Heart left ventricle (tissue), 16 donors: ENCODE results near the gene OR51B5. TPM values are rescaled to one million over a fixed set of nuclear protein-coding genes. Genes with fewer than 3 reads are reported as not detected.

Experiments used
- ATAC-seq, 4 donors: fragments of 200-7000 bp; cut with Tn5 transposase; one replicate each; pipeline ENCODE4 v1.9.1; 2020 to 2022; ENCODE audit warnings: moderate library complexity in 4 of 4, mild to moderate bottlenecking in 3 of 4, moderate number of reproducible peaks in 1 of 4
- DNase-seq, 5 donors: peaks; one replicate each; pipeline ENCODE4 v3.0.0-alpha.2; 2020
- H3K27ac ChIP-seq, 12 donors: fragments of 200-600 bp; sonication (generic) in 4 of 12; one replicate each; pipeline versions ENCODE4 v1.5.0 to v1.8.0; 2016 to 2022; ENCODE audit warnings: mild to moderate bottlenecking in 2 of 12
- H3K27me3 ChIP-seq, 9 donors: fragments of 200-600 bp; sonication (generic) in 2 of 9; one replicate each; pipeline versions ENCODE4 v1.5.1 to v1.8.0; 2016 to 2022; ENCODE audit warnings: mild to moderate bottlenecking in 3 of 9
- H3K36me3 ChIP-seq, 9 donors: fragments of 200-600 bp; sonication (generic) in 2 of 9; one replicate each; pipeline versions ENCODE4 v1.5.0 to v1.8.0; 2018 to 2022; ENCODE audit warnings: mild to moderate bottlenecking in 2 of 9
- H3K4me1 ChIP-seq, 12 donors: fragments of 200-600 bp; sonication (generic) in 4 of 12; one replicate each; pipeline versions ENCODE4 v1.5.0 to v1.8.0; 2016 to 2022; ENCODE audit warnings: mild to moderate bottlenecking in 3 of 12
- H3K4me3 ChIP-seq, 12 donors: fragments of 200-600 bp; sonication (generic) in 4 of 12; one replicate each; pipeline versions ENCODE4 v1.5.0 to v1.8.0; 2017 to 2022; ENCODE audit warnings: mild to moderate bottlenecking in 9 of 12, moderate library complexity in 4 of 12
- H3K9me3 ChIP-seq, 12 donors: fragments of 200-600 bp; sonication (generic) in 4 of 12; one replicate each; pipeline versions ENCODE4 v1.5.0 to v1.8.0; 2016 to 2022; ENCODE audit warnings: mild to moderate bottlenecking in 1 of 12
- POLR2A ChIP-seq, 2 donors: fragments of 450-650 bp; IDR thresholded peaks; one replicate each; pipeline ENCODE4 v1.6.1; 2017; ENCODE audit warnings: antibody characterized with exemption in 2 of 2, mild to moderate bottlenecking in 2 of 2, moderate library complexity in 2 of 2
- whole genome bisulfite sequencing, 4 donors: extraction: QIAGEN DNeasy Blood & Tissue Kit in 2 of 4; methylation state at CpG; one replicate each; pipeline versions ENCODE4 v1.1.5 to v1.1.7; 2013 to 2018; 5-methylcytosine and 5-hydroxymethylcytosine counted together
- intact Hi-C, 10 donors: fragments of 100-400 bp; cut with DNase I; formaldehyde crosslinking; loops; one replicate each; pipeline versions ENCODE4 v1.11.1 to v1.14.2; 2022
- polyA plus RNA-seq, 2 donors: library from polyadenylated mRNA; stranded (reverse); fragments of 200-250 nt; gene quantifications; one replicate each; pipeline ENCODE4 v1.2.3, GENCODE V29; 2013
- total RNA-seq, 9 donors: library from RNA; depleted of rRNA in 2 of 9; stranded (reverse); fragments of >200 nt in 2 of 9; fragmentation: NEBNext Ultra II Directional in 3 of 9; extraction: Animal tissue kit (Norgen Biotek cat#: 25700) in 3 of 9; gene quantifications; one replicate each; pipeline versions ENCODE4 v1.1.0 to v1.2.4, GENCODE V29; 2016 to 2023
- TF ChIP-seq, protein P1 (sequence below), 12 donors: fragments of 200-600 bp; sonication (generic) in 4 of 12; IDR thresholded peaks; one replicate each; pipeline versions ENCODE4 v1.5.0 to v1.8.0; 2018 to 2022; ENCODE audit warnings: antibody characterized with exemption in 12 of 12, mild to moderate bottlenecking in 5 of 12
- donor health status: ischemic (EF 13 %, LVEDD 7.1; RV severe dilation, severe dysfunction).
- donor health status: healthy with polysubstance abuse.
- donor health status: DM: no; HTN: yes; CAD: no.
- donor health status: DM: no; HTN: no; CAD: no.
- donor health status: ischemic (EF 25% LVEDD 6.9; RV normal size, moderate dysfunction).
- donor health status: ischemic (EF 25% LVEDD 5.7; RV mildly dilated, moderate dysfunction).
- donor health status: healthy.
- donor health status: DM: yes; HTN: yes; CAD: no.
- donor health status: ischemic (EF 35%, LVEDD 5.7; RV mildly dilated, moderate dysfunction).
- donor health status: nonischemic (EF 11% LVEDD 7.7; RV severe dilation, severe dysfunction).
- donor health status: DM: yes; HTN: yes; CAD: no.
- donor health status: PGD.
- donor health status: ischemic (EF 29% LVEDD 5.4; RV normal size, mild dysfunction).
- donor health status: nonischemic (EF 23%, LVEDD 6.1; RV moderate dilation, normal function).

The OR51B5 gene
- total and polyA plus RNA-seq, 11 donors = 0.11 to 0.80 TPM; not detected in 9

DNA sequence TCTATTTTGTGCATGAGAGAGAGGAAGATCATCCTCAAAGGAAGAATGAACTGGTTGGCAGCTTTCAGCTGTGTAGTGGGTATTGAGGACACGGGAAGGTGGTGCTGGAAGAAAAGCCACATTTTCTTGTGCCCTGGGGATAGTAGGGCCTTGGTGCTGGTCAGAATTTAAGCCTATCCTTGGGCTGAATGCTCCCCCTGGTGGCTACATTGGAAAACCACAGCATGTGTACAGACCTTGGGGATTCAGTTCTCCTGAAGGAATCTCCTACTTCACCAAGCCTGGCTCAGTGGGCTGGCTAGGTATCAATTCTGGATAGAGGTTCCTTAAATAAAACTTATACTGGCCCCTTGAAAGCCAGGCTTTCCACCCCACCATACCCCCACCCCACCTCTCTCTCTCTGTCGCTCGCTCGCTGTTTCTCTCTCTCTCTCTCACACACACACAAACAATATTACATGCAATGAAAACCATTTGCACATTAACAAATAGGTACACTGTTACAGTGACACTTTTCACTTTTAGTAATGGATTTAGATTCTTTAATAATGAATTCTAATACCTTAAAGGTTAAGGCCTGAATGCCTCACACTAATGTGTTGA, 37.5 kb upstream of the OR51B5 start:
- no peak for TF ChIP-seq POLR2A (IDR thresholded peaks at IDR 0.05)
- TF ChIP-seq, protein P1, sequence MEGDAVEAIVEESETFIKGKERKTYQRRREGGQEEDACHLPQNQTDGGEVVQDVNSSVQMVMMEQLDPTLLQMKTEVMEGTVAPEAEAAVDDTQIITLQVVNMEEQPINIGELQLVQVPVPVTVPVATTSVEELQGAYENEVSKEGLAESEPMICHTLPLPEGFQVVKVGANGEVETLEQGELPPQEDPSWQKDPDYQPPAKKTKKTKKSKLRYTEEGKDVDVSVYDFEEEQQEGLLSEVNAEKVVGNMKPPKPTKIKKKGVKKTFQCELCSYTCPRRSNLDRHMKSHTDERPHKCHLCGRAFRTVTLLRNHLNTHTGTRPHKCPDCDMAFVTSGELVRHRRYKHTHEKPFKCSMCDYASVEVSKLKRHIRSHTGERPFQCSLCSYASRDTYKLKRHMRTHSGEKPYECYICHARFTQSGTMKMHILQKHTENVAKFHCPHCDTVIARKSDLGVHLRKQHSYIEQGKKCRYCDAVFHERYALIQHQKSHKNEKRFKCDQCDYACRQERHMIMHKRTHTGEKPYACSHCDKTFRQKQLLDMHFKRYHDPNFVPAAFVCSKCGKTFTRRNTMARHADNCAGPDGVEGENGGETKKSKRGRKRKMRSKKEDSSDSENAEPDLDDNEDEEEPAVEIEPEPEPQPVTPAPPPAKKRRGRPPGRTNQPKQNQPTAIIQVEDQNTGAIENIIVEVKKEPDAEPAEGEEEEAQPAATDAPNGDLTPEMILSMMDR (IDR thresholded peaks at IDR 0.05) = peak; percentile 50 to 71 (median 62)
- Histone ChIP-seq H3K27ac (no peak overlapping the region), H3K9me3 (peaks cover 0 to 3% (median 0%) of the 10 kb centered on the region in 12 donors), H3K27me3 (no peaks in the 10 kb centered on the region), H3K36me3 (no peaks in the 10 kb centered on the region), H3K4me1 (no peaks in the 10 kb centered on the region), H3K4me3 (no peak overlapping the region)
- WGBS, 4 donors = 66 to 76% (median 76%) methylated on average over 4 of the region's 4 CpGs
- intact Hi-C loops = loop anchor here (2.0 to 10.0 kb wide), 11 partner anchors 174 to 756 kb away; partner anchors contain the start of gene OR51V1 (in 4 of the 10)
- DNase-seq (peak in 3 of 5 donors; percentile 19 to 36 (median 21)), ATAC-seq (peak; percentile 64 to 83 (median 78))

DNA sequence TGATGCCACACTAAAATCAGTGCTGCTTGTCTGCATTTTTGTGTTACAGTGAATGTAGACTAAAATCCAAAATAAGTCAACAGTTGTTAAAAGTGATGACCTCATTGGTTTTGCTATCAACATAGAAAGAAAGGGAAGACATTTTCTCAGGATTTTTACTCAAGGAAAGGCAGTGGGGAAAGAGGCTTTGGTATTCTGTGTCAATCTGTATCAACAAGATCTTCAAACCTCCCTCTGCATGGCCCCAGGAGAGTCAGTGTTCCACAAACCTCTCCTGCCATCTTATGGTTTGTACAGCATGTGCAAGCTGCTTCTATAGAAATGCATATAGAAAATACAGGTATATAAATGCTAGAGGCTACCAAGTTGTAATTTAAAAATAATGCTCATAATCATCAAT, 26.5 kb upstream of the OR51B5 start:
- TF ChIP-seq POLR2A (IDR thresholded peaks at IDR 0.05) = no peak
- no peak for DNase-seq
- Histone ChIP-seq H3K27ac (no peak overlapping the region), H3K4me3 (no peak overlapping the region), H3K36me3 (no peaks in the 10 kb centered on the region), H3K27me3 (no peaks in the 10 kb centered on the region), H3K9me3 (peaks cover 0 to 8% (median 0%) of the 10 kb centered on the region in 12 donors), H3K4me1 (peaks cover 0 to 8% (median 0%) of the 10 kb centered on the region in 12 donors)
- no peak for ATAC-seq
- intact Hi-C loops = no loop called here

DNA sequence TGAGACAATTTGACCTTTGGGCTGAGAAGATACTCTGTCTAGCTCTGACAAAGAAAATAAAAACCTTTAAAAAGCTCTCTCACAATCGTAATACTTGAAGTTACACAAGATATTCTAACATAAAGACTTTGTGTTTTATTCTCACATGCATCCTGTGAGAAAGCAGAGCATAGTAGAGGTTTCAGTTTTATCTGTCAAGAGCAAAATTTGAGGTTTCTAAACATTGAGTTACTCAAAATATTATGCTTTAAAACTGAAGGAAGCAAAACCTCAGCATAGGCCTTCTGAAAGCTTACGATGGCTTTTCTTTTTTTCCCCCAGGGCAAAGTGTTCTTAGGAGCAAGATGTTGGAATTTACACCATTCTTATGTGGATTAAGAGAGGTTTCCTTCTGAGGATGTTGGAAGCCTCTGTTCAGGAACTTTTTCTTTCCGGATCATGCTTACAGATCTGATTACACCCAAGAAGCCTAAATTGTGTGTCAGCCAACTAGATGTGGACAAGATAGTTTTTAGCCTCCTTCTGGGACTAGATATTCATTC, 25.2 kb upstream of the OR51B5 start:
- intact Hi-C loops = no loop called here

DNA sequence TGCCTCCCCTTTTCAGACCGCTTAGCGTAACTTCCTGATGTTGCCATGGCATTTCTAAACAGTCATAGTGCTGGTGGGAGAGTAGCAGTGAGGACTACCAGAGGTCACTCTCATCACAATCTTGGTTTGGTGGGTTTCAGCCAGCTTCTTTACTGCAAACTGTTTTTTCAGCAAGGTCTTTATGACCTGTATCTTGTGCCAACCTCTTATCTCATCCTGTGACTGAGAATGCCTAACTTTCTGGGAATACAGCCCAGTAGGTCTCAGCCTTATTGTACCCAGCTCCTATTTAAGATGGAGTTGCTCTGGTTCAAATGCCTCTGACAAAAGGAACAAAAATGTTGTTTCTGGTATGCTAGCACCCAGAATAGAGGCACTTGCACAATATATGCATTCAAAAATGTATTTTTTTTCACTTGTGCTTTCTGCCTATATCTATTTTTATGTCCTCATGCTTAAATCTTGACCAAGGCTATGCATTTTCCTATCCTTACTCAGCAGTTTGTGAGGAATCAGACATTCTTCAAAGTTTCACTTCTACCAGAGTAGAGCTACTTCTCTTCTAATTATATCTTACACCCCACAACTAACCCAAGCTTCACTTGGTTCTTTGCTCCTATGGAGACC, 24.2 kb upstream of the OR51B5 start:
- peak in 1 of 5 donors; percentile 7 for DNase-seq
- TF ChIP-seq POLR2A (IDR thresholded peaks at IDR 0.05) = no peak
- TF ChIP-seq, protein P1 (IDR thresholded peaks at IDR 0.05) = no peak
- intact Hi-C loops = no loop called here
- Histone ChIP-seq H3K4me1 (peaks cover 0 to 14% (median 0%) of the 10 kb centered on the region in 12 donors), H3K36me3 (no peaks in the 10 kb centered on the region), H3K27me3 (no peaks in the 10 kb centered on the region), H3K9me3 (peaks cover 0 to under 1% (median 0%) of the 10 kb centered on the region in 12 donors), H3K4me3 (no peak overlapping the region), H3K27ac (no peak overlapping the region)
- peak; percentile 29 to 68 (median 39) for ATAC-seq
- 29 to 58% (median 41%) methylated on average over 2 of the region's 2 CpGs for WGBS, 4 donors

More for the DNA sequence above, 25.2 kb upstream of the OR51B5 start:
- H3K27me3 ChIP-seq = no peaks in the 10 kb centered on the region
- H3K4me1 ChIP-seq = peaks cover 0 to 14% (median 0%) of the 10 kb centered on the region in 12 donors
- WGBS, 4 donors = 51 to 66% (median 60%) methylated on average over 3 of the region's 3 CpGs
- H3K36me3 ChIP-seq = no peaks in the 10 kb centered on the region
- ATAC-seq (no peak), DNase-seq (no peak)
- peaks cover 0 to 8% (median 0%) of the 10 kb centered on the region in 12 donors for H3K9me3 ChIP-seq
- no peak overlapping the region for H3K27ac ChIP-seq
- H3K4me3 ChIP-seq = no peak overlapping the region
- TF ChIP-seq POLR2A (IDR thresholded peaks at IDR 0.05) = no peak
- TF ChIP-seq, protein P1 (IDR thresholded peaks at IDR 0.05) = no peak
